Psoas muscle (tissue), 8 donors: Measurements from ENCODE around the gene SRPK2. TPM values are rescaled to one million over a fixed set of nuclear protein-coding genes. Genes with fewer than 3 reads are reported as not detected.
"Not testable (repeated sequence)": the region's sequence is repeated elsewhere in the genome, so short reads cannot be mapped to it uniquely, and the experiment has no call there.

ENCODE experiments used
- ATAC-seq, 4 donors: fragments of 200-7000 bp; cut with Tn5 transposase; one replicate each; pipeline ENCODE4 v1.9.1; 2020; ENCODE audit warnings: moderate library complexity in 3 of 4, mild to moderate bottlenecking in 2 of 4
- DNase-seq, 2 donors: peaks; one replicate each; pipeline ENCODE4 v3.0.0-alpha.2; 2020
- H3K27ac ChIP-seq: fragments of 200-600 bp; one replicate; pipeline ENCODE4 v1.8.0; 2022
- H3K27me3 ChIP-seq, 3 donors: fragments of 200-600 bp in 1 of 3; one replicate each; pipeline versions ENCODE4 v1.6.1 to v1.8.0; 2013 to 2022; ENCODE audit warnings: low read length in 2 of 3, mild to moderate bottlenecking in 2 of 3, moderate library complexity in 1 of 3; ENCODE audit not compliant: insufficient read depth in 3 of 3
- H3K36me3 ChIP-seq, 2 donors: fragments of 200-600 bp in 1 of 2; one replicate each; pipeline versions ENCODE4 v1.6.1 to v1.8.0; 2013 to 2022; ENCODE audit warnings: low read depth in 1 of 2, mild to moderate bottlenecking in 1 of 2, moderate library complexity in 1 of 2; ENCODE audit not compliant: insufficient read depth in 1 of 2
- H3K4me1 ChIP-seq: fragments of 200-600 bp; one replicate; pipeline ENCODE4 v1.8.0; 2022
- H3K4me3 ChIP-seq: fragments of 200-600 bp; one replicate; pipeline ENCODE4 v1.8.0; 2022; ENCODE audit warnings: mild to moderate bottlenecking
- H3K9me3 ChIP-seq: fragments of 200-600 bp; one replicate; pipeline ENCODE4 v1.8.0; 2022
- WGBS, 3 donors: extraction: QIAGEN DNeasy Blood & Tissue Kit; methylation state at CpG; one replicate each; pipeline versions ENCODE4 v1.1.6 to v1.1.7; 2013; 5-methylcytosine and 5-hydroxymethylcytosine counted together
- intact Hi-C, 2 donors: fragments of 100-400 bp; cut with DNase I; formaldehyde crosslinking; loops; one replicate each; pipeline versions ENCODE4 v1.11.0 to v1.14.2; 2022
- polyA plus RNA-seq, 3 donors: library from polyadenylated mRNA; stranded (reverse); fragments of 200-250 nt; gene quantifications; one replicate each; pipeline ENCODE4 v1.2.3, GENCODE V29; 2013
- total RNA-seq, 4 donors: library from RNA; stranded (reverse); fragmentation: NEBNext Ultra II Directional in 2 of 4; extraction: Animal tissue kit (Norgen Biotek cat#: 25700) in 2 of 4; gene quantifications; one replicate each; pipeline versions ENCODE4 v1.2.1 to v1.2.4, GENCODE V29; 2021 to 2023
- TF ChIP-seq, protein P1 (sequence below): fragments of 200-600 bp; IDR thresholded peaks from one replicate; pipeline ENCODE4 v1.8.0; 2022; ENCODE audit warnings: antibody characterized with exemption
- donor health status: healthy with polysubstance abuse.
- donor health status: DM: no; HTN: no; CAD: no; lungs with moderate emphysema.
- donor health status: Bipolar disorder and iron deficiency.
- donor health status: healthy.
- donor health status: DM: yes; HTN: yes; CAD: no.
- donor health status: DM: no; HTN: no; CAD: no.
- donor health status: DM: no; HTN: no; CAD: no.
- donor health status: DM: yes; HTN: yes; CAD: no.

SRPK2 gene
- total and polyA plus RNA-seq, 7 donors, result 12.7 to 51.3 (median 33.2) TPM

DNA sequence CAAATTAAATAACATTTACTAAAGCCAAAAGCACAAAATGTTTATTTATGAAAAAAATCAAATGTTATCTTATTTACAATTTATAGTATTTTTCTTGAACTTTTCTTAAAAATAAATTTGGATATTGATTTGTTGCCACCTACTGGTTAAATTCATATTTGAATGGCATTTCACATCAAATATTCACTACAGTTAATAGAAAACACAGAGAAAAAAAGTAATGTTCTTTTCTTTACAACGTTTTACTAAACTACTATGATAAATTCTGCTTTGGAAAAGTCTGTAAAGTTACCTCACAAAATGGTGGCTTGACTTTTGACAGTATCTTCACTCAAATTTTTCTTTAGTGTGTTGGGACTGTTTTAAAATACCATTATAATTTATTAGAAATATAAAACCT is 52.7 kb downstream of the SRPK2 start:
- peaks cover 22% of the 10 kb centered on the region for H3K4me1 ChIP-seq
- WGBS, 3 donors, result 21 to 29% (median 28%) methylated on average over 1 of the region's 1 CpG
- H3K36me3 ChIP-seq, result no peaks in the 10 kb centered on the region
- no peak overlapping the region for H3K27ac ChIP-seq
- DNase-seq (no peak), ATAC-seq (no peak)
- no peaks in the 10 kb centered on the region for H3K9me3 ChIP-seq
- H3K4me3 ChIP-seq, result no peak overlapping the region
- H3K27me3 ChIP-seq, result no peaks in the 10 kb centered on the region
- intact Hi-C loops, result loop anchor here (10.0 kb wide), 3 partner anchors 49 to 351 kb away; partner anchors contain the start of gene SRPK2 (in 1 of the 2)
- TF ChIP-seq, protein P1, sequence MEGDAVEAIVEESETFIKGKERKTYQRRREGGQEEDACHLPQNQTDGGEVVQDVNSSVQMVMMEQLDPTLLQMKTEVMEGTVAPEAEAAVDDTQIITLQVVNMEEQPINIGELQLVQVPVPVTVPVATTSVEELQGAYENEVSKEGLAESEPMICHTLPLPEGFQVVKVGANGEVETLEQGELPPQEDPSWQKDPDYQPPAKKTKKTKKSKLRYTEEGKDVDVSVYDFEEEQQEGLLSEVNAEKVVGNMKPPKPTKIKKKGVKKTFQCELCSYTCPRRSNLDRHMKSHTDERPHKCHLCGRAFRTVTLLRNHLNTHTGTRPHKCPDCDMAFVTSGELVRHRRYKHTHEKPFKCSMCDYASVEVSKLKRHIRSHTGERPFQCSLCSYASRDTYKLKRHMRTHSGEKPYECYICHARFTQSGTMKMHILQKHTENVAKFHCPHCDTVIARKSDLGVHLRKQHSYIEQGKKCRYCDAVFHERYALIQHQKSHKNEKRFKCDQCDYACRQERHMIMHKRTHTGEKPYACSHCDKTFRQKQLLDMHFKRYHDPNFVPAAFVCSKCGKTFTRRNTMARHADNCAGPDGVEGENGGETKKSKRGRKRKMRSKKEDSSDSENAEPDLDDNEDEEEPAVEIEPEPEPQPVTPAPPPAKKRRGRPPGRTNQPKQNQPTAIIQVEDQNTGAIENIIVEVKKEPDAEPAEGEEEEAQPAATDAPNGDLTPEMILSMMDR, result peak; percentile 50

DNA sequence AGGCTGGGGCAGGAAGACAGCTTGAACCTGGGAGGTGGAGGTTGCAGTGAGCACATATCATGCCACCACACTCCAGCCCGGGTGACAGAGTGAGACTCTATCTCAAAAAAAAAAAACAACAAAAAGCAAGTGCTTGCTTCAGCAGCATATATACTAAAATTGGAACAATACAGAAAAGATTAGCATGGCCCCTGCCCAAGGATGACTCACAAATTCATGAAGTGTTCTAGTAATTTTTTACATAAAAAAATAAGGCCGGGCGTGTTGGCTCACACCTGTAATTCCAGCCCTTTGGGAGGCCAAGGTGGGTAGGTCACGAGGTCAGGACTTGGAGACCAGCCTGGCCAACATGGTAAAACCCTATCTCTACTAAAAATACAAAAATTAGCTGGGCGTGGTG is 56.1 kb downstream of the SRPK2 start:
- not testable (repeated sequence) for H3K36me3 ChIP-seq, H3K4me1 ChIP-seq, H3K9me3 ChIP-seq, H3K27ac ChIP-seq, ATAC-seq, H3K27me3 ChIP-seq, H3K4me3 ChIP-seq, DNase-seq
- WGBS, 3 donors, result 61 to 73% (median 67%) methylated on average over 5 of the region's 5 CpGs
- intact Hi-C loops, result loop anchor here (10.0 kb wide), 3 partner anchors 52 to 348 kb away; partner anchors contain the start of gene SRPK2 (in 1 of the 2)

DNA sequence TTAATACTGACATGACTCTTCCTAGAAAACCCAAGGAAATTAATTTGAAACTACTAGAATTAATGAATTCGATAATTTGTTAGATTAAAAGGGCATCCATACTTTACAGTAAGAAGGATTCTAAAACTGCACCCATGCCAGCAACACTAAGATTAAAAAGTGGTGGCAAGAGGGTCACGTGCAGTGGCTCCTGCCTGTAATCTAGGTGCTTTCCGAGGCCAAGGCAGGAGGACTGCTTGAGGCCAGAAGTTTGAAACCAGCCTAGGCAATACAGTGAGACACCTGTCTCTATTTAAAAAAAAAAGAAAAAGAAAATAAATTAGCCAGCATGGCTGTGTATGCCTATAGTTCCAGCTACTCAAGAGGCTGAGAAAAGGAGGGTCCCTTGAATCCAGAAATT is 58.2 kb downstream of the SRPK2 start:
- WGBS, 3 donors, result 88 to 91% (median 90%) methylated on average over 3 of the region's 3 CpGs
- Histone ChIP-seq H3K4me1 (peaks cover 4% of the 10 kb centered on the region), H3K4me3 (no peak overlapping the region), H3K9me3 (no peaks in the 10 kb centered on the region), H3K27ac (no peak overlapping the region), H3K36me3 (no peaks in the 10 kb centered on the region), H3K27me3 (no peaks in the 10 kb centered on the region)
- ATAC-seq (no peak), DNase-seq (no peak)
- intact Hi-C loops, result loop anchor here (10.0 kb wide), 3 partner anchors 54 to 346 kb away; partner anchors contain the start of gene SRPK2 (in 1 of the 2)
- TF ChIP-seq, protein P1, result no peak

DNA sequence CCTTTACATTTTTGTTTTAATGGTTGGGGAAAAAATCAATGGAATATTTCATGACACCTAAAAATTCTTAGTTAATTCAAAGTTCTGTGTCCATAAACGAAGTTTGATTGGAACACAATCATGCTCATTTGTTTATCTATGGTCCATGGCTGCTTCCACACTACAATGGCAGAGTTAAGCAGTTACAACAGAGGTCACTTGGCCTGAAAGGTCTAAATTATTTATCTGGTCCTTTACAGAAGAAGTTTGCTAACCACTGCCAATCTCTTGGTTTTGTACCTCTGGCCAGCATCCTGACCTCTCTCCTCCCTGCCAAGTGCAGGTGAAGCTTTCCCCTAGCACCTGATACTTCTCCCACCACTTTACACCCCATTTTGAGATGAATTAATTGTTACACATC is 61.5 kb downstream of the SRPK2 start:
- intact Hi-C loops, result no loop called here
- peaks cover 6% of the 10 kb centered on the region for H3K9me3 ChIP-seq
- TF ChIP-seq, protein P1, result no peak
- no peaks in the 10 kb centered on the region for H3K36me3 ChIP-seq
- H3K27me3 ChIP-seq, result no peaks in the 10 kb centered on the region
- H3K4me3 ChIP-seq, result no peak overlapping the region
- ATAC-seq (no peak), DNase-seq (no peak)
- H3K27ac ChIP-seq, result no peak overlapping the region
- peaks cover 4% of the 10 kb centered on the region for H3K4me1 ChIP-seq
- WGBS, 3 donors, result 87 to 94% (median 87%) methylated on average over 1 of the region's 1 CpG

DNA sequence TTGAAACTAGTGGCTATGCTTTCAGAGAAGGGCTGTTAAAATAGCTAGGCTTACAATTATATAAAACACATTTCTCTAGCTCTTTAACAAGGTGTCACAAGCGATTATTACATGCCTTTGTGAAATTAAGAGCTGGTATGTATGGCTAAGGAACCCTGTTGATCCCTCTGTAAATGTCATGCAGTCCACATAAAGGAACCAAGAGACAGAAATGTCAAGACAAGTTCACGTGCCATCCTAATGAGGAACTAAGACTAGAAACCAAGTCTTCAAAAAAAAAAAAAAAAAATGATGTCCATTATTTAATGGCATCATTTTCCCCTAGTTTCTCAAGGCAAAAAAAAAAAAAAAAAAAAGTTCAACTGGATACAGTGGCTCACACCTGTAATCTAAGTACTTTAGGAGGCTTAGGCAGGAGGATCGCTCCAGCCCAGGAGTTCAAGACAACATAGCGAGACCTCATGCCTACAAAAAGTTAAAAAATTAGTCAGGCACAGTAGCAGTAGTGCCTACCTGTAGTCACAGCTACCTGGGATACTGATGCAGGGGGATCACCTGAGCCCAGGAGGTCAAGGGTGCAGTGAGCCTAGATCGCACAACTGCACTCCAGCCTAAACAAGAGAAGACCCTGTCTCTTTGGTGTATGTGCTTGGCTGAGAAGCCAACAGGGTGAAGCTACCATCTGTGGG is 63.4 kb downstream of the SRPK2 start:
- TF ChIP-seq, protein P1, result no peak
- H3K9me3 ChIP-seq, result peaks cover 6% of the 10 kb centered on the region
- H3K4me1 ChIP-seq, result peaks cover 4% of the 10 kb centered on the region
- no peak for DNase-seq
- no peak overlapping the region for H3K4me3 ChIP-seq
- ATAC-seq, result no peak
- no peaks in the 10 kb centered on the region for H3K27me3 ChIP-seq
- H3K27ac ChIP-seq, result no peak overlapping the region
- WGBS, 3 donors, result 82 to 96% (median 85%) methylated on average over 5 of the region's 5 CpGs
- intact Hi-C loops, result no loop called here
- H3K36me3 ChIP-seq, result no peaks in the 10 kb centered on the region

DNA sequence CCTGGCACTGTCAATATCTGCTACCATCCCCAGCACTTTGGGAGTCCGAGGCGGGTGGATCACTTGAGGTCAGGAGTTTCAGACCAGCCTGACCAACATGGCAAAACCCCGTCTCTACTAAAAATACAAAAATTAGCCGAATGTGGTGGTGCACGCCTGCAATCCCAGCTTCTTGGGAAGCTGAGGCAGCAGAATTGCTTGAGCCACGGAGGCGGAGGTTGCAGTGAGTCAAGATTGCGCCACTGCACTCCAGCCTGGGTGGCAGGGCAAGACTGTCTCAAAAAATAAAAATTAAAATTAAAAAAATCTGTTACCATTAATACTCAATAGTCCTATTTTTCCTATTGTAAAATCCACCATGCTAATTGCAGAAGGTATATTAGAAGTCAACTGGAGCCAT is 64.1 kb downstream of the SRPK2 start:
- H3K27ac ChIP-seq, intact Hi-C loops, DNase-seq, ATAC-seq, H3K4me1 ChIP-seq, H3K27me3 ChIP-seq, H3K9me3 ChIP-seq, H3K36me3 ChIP-seq, H3K4me3 ChIP-seq: not testable (repeated sequence)
- 95 to 97% (median 96%) methylated on average over 8 of the region's 8 CpGs for WGBS, 3 donors
